ENCODE data around the gene ESRRG.

The ESRRG gene

GRCh38 chr1:216626394-216627067, 96.7 kb downstream of the ESRRG start:
- no peak for DNase-seq

DNA sequence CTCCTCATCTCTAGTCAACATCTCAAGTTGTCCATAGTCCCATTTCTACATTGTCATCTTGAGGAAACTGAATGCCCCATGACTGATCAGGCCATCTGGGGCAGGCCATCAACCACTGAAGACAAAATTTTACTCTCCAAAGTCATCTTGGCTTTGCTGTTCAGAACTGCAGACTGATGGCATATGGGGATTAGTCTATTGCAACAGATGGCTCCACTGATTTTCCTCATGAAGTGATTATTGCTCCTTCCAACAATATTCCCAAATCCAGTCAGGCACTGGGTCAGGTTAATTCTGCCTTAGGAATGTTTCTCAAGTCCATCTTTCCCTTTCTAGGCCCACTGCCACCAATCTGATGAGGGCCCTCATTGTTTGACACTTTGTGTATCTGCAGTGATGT, 101.7 kb downstream of the ESRRG start:
- DNase-seq: no peak

DNA sequence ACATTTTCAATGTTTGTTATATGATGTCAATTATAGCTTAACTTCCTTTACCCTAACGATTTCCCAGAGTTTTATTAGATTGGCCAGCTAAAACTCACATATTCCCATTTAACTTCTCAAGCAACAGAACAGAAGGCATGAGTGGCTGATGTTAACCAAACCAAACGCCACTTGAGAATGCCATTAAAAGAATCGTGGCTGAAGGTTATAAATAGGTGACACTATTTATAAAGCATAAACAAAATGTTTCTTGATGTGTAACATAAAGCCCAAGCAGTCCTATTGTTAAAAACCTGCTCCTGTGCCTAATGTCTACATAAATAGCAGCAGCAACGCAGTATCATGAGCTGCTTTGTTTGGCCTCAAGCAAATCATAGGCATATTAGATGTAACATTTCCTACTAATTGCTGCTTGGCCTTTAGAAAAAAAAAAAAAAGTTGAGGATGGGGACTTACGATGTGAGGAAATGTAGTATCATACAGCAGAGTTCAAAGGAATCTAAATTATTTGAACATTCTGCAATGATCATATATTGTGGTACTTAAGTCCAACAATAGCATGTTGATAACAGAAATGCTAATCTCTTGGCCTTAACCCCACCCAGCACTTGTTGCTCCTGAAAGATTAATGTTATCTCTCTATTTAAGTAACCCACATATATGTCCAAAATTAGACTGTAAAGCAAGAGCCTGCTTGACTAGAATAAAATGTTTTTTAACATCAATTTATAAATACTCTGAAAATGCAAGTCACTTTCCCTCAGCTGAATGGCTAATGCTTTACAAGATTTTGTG, 106.0 kb downstream of the ESRRG start:
- no peak for DNase-seq

- no peak for DNase-seq
Observed at GRCh38 chr1:216616425-216616824, 106.8 kb downstream of the ESRRG start.

GRCh38 chr1:216614011-216614934, 109.0 kb downstream of the ESRRG start:
- no peak for DNase-seq

DNA sequence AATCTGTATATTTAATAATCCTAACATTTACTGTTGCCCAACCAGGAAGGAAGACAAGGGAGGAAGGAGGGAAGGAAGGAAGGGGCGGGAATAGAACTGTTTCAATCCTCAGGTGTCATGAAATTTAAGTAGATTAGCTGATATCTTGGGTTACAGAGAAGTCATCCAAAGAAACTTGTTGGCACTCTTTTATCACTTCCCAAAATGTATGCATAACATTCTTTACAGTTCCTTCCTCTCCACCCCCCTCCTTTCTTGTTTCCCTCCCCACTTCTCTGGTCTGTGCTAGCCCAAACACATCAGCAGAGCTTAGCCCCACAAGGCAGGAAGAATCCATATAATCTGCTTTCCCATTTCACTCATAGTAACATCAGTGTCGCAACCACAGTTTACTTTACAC, 110.9 kb downstream of the ESRRG start:
- DNase-seq: no peak

- no peak for DNase-seq
Observed at GRCh38 chr1:216607067-216607697, 116.0 kb downstream of the ESRRG start.

- no peak for DNase-seq
Observed at GRCh38 chr1:216606047-216606637, 117.1 kb downstream of the ESRRG start.

GRCh38 chr1:216604771-216605170, 118.5 kb downstream of the ESRRG start:
- no peak for DNase-seq

DNA sequence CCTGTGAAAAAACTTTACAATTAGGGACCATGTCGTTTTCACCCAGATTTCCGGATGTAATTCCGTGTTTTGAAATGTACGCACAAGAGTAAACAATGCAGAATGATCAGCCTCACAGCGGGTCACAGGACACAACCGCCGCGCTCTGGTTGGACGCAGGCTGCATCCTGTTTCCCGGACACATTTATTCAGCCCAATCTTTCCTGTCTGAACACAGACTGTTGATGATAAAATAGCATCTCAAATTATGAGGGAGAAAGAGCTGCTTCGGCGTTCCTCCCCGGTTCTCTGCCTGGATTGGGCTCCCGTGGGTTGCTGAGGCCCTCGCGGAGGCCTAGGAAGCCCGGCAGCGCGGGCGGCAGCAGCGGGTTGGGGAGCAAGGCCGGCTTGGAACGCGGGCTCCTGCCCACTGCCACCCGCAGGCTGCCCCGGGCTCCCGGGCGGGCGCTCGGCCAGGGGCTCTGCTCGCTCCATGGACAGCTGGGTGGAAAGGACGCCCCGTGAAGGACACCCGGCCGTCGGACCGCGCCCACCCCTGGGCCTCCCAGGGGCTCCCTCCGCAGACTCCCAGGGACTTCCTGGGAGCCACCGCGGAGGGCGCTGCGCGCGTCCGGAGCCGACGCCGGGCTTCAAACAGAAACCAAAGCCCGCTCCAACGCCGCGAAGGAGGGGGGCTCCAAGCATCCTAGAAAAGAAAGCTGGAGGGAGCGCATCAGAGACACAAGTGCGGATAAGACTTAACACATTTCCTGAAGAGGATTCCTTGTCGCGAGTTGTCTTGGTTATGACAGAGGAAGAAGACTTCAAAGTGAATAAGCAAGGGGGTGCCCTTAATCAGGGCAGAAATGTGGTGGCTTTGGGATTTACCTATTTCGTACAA, 122.3 kb downstream of the ESRRG start:
- no peak for DNase-seq

DNA sequence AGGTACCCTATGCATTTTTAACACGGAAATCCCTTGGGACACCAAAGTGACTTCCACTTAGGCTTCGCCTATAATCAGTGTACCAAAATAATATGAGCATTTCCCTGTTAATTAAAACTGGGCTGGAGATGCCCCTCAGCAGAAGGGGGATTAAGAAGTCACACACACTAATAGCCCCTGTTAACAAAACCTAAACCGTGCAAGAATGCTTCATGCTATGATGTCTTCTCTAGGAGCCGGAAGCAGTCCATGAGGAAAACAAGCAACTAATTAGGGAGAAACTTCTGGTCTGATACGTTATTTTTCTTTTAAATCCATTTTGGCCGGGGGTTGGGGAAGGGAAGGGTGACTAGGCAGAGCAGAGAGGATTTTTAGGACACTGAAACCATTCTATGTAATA, 123.4 kb downstream of the ESRRG start:
- DNase-seq: no peak

DNA sequence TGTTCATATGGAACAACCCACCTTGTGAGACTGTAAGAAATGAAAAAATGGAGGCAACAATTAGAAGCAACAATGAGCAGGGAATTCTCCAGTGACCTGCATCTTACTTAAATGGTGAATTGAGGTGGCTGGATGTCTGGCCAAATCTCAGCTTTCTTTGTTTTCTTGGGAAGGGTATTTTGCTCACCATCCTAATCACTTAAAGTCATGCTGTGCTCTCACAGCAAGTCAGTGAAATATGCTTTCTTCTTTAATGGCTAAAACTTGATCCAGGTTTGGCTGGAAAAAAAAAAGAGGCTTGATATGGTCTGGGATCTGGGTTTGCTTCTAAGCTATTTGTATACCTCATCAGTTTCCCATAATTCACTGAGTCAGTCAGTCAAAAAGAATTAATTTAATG, 124.8 kb downstream of the ESRRG start:
- DNase-seq: no peak

GRCh38 chr1:216596281-216596862, 126.9 kb downstream of the ESRRG start:
- no peak for DNase-seq

- no peak for DNase-seq
Observed at GRCh38 chr1:216587715-216588114, 135.5 kb downstream of the ESRRG start.

DNA sequence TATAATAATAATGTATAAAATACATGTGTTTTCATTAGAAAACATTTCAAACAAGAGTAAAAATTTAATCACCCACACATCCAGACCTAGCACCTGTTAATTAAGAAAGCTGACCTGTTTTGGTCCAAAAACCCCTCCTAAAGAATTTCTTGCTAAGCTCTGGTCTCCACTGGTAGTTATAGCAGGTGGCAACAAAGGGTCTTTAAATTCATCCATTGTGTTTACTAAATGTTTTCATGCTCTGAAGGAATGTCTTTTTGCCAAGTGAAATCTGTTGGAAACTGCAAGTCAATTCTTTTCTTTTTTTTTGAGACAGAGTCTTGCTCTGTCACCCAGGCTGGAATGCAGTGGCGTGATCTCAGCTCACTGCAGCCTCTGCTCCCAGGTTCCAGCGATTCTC, 141.1 kb downstream of the ESRRG start:
- DNase-seq: no peak

GRCh38 chr1:216580538-216581057, 142.6 kb downstream of the ESRRG start:
- DNase-seq: no peak

DNA sequence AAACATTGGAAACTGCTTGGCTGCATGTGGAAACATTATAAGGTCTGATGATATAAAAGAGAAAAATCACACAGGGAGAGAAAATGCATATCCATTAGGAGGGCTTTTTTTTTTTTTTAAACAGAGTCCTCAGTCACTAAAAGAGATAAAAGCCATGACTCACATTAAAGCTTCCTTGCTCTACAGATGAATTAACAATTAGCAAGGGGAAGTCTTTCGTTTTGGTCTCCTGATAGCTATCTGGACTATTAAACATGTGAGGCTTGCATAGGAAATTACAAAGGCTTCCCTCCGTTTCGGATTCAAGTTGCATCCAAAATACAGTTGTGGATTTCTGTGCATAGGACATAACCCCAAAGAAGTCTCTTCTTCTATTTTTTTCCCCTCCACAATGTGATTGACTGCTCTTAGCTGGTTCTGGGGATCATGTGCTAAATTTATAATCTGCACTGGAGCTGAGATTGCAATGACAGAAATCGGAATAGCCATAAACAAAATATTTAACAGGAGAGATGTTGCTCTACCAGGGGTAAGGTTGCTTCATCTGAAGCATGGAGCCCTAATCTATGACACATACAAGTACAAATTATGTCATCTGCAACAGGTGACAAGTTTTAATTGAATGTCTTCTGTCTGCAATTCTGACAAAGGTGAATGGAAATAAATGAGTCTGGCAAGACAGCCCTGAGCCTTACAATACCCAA, 146.8 kb downstream of the ESRRG start:
- DNase-seq: no peak

- DNase-seq: no peak
Observed at GRCh38 chr1:216566641-216567205, 156.5 kb downstream of the ESRRG start.

DNA sequence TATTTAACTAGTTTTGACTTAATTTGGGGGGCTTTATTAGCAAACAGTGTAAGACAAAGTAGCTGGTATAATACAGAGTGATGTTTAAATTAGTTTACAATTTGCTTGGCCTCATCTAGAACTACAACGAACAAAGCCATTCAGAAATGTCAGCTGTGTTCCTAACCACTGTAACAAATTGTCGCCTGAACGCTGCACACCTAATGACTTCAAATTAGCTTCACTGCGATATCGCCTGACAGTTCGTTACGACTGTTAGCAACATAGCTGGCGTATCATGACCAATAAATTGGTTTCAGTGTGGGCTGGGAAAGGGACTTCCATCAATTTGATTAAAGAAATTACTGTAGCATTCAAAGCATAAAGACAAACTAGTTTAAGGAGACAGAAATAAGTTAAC, 160.1 kb downstream of the ESRRG start:
- DNase-seq: no peak

DNA sequence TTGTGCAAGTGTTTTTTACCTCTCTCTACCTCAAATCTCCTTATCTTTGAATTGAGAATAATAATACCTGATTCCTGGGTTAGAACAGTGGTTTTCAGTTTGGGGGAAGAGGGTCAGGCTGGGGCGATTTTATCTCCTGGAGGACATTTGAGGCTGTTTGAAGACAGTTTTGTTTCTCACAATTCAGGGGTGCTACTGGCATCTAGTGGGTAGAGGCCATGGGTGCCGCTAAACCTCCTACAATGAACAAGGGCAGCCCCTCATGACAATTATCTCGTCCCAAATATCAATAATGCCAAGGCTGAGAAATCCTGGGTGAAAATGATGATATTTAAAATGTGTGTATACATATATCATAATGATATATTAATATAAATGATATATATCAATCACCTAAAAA, 160.8 kb downstream of the ESRRG start:
- no peak for DNase-seq
